RPMI8226 (cell line): ENCODE data around the gene CDC20B.
A peak's percentile ranks its signal among the peaks of the same experiment; 100 is the strongest.

Source experiments
- DNase-seq: peaks from one replicate; pipeline ENCODE4 v3.0.0-alpha.2; 2015

Gene CDC20B

GRCh38 chr5:55172937-55173686, at the start of gene CDC20B:
CDC20B (minus strand) TSS chr5:55173177; CDS start chr5:55173000, 177 bp downstream.
- peak; percentile 88 for DNase-seq

- no peak for DNase-seq
These were observed 49.4 kb upstream of the CDC20B start for GRCh38 chr5:55222092-55222984.

- no peak for DNase-seq
These were observed 47.6 kb upstream of the CDC20B start for GRCh38 chr5:55220433-55221185.

GRCh38 chr5:55219770-55220169, 46.8 kb upstream of the CDC20B start:
- no peak for DNase-seq

GRCh38 chr5:55218967-55219366, 46.0 kb upstream of the CDC20B start:
- DNase-seq: no peak

- no peak for DNase-seq
These were observed 38.4 kb upstream of the CDC20B start for GRCh38 chr5:55211184-55211874.

GRCh38 chr5:55205001-55205400, 32.0 kb upstream of the CDC20B start:
- no peak for DNase-seq

- no peak for DNase-seq
These were observed 18.2 kb upstream of the CDC20B start for GRCh38 chr5:55191165-55191564.

- no peak for DNase-seq
These were observed 15.9 kb upstream of the CDC20B start for GRCh38 chr5:55188656-55189540.

- peak; percentile 34 for DNase-seq
These were observed 14.4 kb upstream of the CDC20B start for GRCh38 chr5:55187370-55187769.

GRCh38 chr5:55180016-55180415, 7.0 kb upstream of the CDC20B start:
- no peak for DNase-seq

- no peak for DNase-seq
These were observed 4.1 kb upstream of the CDC20B start for GRCh38 chr5:55177078-55177477.

- peak; percentile 64 for DNase-seq
These were observed 3.3 kb upstream of the CDC20B start for GRCh38 chr5:55176176-55176818.

- DNase-seq: no peak
These were observed 2.8 kb upstream of the CDC20B start for GRCh38 chr5:55175781-55176175.

- peak; percentile 34 for DNase-seq
These were observed 782 bp upstream of the CDC20B start for GRCh38 chr5:55173687-55174230.

GRCh38 chr5:55172051-55172899, 702 bp downstream of the CDC20B start:
- DNase-seq: peak; percentile 90

- DNase-seq: no peak
These were observed 1.5 kb downstream of the CDC20B start for GRCh38 chr5:55171471-55171870.

- DNase-seq: no peak
These were observed 10.3 kb downstream of the CDC20B start for GRCh38 chr5:55162666-55163065.

GRCh38 chr5:55160493-55161209, 12.3 kb downstream of the CDC20B start:
- DNase-seq: no peak
